Lower leg skin (tissue), 3 donors: Measurements from ENCODE around the gene OR7G3.

ENCODE experiments used
- CTCF ChIP-seq, 3 donors: fragments of 450-650 bp; IDR thresholded peaks; one replicate each; pipeline ENCODE4 v1.5.1; 2016; ENCODE audit warnings: antibody characterized with exemption in 3 of 3, mild to moderate bottlenecking in 3 of 3, moderate library complexity in 2 of 3
- POLR2A ChIP-seq, 2 donors: fragments of 450-650 bp; IDR thresholded peaks; one replicate each; pipeline ENCODE4 v1.6.1; 2016 to 2017; ENCODE audit warnings: antibody characterized with exemption in 2 of 2, mild to moderate bottlenecking in 1 of 2, moderate library complexity in 1 of 2

GRCh38 chr19:9109959-9110358, 16.8 kb downstream of the OR7G3 start:
- TF ChIP-seq CTCF (IDR thresholded peaks at IDR 0.05) = no peak
- TF ChIP-seq POLR2A (IDR thresholded peaks at IDR 0.05) = no peak
